ENCODE measurements around the gene FAXDC2.

Gene FAXDC2

DNA sequence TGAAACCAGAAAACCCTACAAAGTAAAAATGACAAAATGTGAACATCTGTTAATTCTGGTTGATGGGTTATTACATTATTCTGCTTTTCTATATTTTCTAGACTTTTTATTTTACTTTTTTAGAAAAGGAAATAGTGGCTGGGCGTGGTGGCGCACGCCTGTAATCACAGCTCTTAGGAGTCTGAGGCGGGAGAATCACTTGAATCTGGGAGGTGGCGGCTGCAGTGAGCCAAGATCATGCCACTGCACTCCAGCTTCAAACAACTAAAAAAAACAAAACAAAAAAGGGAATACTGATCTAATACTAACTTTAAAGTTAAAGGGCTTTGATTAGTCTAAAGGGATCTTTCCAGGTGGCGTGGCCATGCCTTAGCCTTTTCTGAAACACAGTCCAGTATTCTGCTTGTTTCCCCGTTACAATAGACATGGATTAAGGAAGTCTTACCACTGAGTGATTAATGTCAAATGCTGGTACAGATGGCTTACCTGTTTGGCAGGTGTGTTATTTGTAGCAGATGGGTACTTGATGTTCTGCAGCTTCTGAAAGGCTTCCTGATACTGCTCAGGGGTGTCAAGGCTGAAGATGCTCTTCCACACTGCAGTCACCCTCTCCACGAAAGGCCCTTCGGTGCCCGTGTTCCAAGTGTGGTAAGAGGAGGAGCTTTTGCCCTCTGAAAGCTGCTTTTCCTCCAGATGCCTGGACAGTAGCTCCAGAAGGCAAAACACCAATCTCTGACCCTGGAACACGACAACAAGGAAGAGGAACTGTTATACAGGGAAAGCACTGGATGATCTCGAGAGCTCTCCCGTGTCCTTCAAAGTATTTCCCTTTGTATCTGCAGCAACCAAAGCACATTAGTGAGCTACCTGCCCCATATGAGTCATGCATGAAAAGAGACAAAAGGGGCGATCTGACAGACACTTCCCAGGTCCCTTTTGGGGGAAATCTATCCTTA is 45.5 kb upstream of the FAXDC2 start:
- Histone ChIP-seq H3K27me3 (no peaks in the 10 kb centered on the region), H3K4me1 (no peaks in the 10 kb centered on the region), H3K4me3 (no peak overlapping the region), H3K36me3 (peaks cover 73 to 100% (median 93%) of the 10 kb centered on the region in 3 donors), H3K27ac (no peak overlapping the region), H3K9me3 (no peaks in the 10 kb centered on the region)
- intact Hi-C loops (cut with DNase I; ENCODE audit: low total_unique reads): no loop called here
- TF ChIP-seq, protein P1, sequence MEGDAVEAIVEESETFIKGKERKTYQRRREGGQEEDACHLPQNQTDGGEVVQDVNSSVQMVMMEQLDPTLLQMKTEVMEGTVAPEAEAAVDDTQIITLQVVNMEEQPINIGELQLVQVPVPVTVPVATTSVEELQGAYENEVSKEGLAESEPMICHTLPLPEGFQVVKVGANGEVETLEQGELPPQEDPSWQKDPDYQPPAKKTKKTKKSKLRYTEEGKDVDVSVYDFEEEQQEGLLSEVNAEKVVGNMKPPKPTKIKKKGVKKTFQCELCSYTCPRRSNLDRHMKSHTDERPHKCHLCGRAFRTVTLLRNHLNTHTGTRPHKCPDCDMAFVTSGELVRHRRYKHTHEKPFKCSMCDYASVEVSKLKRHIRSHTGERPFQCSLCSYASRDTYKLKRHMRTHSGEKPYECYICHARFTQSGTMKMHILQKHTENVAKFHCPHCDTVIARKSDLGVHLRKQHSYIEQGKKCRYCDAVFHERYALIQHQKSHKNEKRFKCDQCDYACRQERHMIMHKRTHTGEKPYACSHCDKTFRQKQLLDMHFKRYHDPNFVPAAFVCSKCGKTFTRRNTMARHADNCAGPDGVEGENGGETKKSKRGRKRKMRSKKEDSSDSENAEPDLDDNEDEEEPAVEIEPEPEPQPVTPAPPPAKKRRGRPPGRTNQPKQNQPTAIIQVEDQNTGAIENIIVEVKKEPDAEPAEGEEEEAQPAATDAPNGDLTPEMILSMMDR (IDR thresholded peaks at IDR 0.05): no peak
- no peak for DNase-seq

DNA sequence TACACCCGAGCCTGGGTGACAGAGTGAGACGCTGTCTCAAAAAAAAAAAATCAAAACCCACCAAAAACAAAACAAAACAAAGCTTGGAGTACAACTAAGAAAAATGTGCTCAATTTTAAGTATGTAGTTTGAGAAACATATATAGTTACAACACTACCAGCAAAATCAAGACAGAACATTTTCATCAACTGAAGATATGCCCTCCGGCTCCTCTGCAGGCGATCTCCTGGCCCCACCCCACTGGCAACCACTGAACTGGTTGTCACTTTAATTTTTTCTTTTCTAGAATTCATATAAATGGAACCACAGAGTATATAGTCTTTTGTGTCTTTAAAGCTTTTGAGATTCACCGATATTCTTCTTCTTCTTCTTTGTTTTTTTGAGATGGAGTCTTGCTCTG is 43.0 kb upstream of the FAXDC2 start:
- H3K4me3 ChIP-seq: no peak overlapping the region

DNA sequence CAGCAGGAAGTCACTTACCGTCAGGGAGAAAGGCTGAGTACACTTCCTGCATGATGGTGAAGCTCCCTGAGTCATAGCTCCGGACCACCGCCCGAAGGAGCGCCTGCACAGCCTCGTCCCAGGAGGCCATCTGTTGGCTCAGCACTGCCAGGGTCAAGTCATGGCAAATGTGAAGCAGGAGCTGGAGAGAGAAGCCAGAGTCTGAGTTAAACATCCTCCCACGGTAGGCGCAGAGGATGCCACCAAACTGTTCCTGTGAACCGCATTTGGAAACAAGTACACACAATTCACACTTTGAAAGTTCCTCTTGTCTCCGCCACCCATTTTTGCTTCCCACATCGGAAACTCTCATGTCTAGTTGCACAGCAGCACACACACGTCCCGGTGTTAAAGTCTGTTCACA is 42.0 kb upstream of the FAXDC2 start:
- Histone ChIP-seq H3K36me3 (peaks cover 90 to 100% (median 93%) of the 10 kb centered on the region in 3 donors), H3K9me3 (no peaks in the 10 kb centered on the region), H3K4me1 (no peaks in the 10 kb centered on the region), H3K4me3 (no peak overlapping the region), H3K27ac (no peak overlapping the region), H3K27me3 (no peaks in the 10 kb centered on the region)
- intact Hi-C loops (cut with DNase I; ENCODE audit: low total_unique reads): no loop called here
- TF ChIP-seq, protein P1 (IDR thresholded peaks at IDR 0.05): no peak
- no peak for DNase-seq

More for the DNA sequence above, 43.0 kb upstream of the FAXDC2 start:
- intact Hi-C loops (cut with DNase I; ENCODE audit: low total_unique reads): no loop called here
- peaks cover 89 to 100% (median 93%) of the 10 kb centered on the region in 3 donors for H3K36me3 ChIP-seq
- H3K4me1 ChIP-seq: no peaks in the 10 kb centered on the region
- H3K9me3 ChIP-seq: no peaks in the 10 kb centered on the region
- no peak overlapping the region for H3K27ac ChIP-seq
- no peak for DNase-seq
- H3K27me3 ChIP-seq: no peaks in the 10 kb centered on the region
- TF ChIP-seq, protein P1 (IDR thresholded peaks at IDR 0.05): no peak

DNA sequence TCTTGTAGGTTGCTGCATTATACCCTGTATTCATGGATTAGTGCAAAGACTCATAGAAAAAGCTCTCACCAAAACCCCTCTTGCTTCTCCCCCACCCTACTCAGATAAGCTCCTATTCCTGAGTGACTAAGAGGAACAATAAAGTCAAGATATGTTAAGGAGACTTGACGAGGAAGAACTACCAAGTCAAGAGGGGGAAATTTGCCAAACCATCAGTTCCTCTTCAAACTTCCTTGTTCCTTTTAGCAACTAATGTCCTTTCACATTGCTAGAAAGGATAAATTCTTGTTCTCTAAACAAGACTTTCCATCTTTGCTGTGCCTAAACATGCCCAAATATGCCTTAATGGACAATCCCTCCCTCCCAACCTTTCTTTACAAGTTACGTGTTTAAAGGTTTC is 35.0 kb upstream of the FAXDC2 start:
- intact Hi-C loops (cut with DNase I; ENCODE audit: low total_unique reads): no loop called here
- peaks cover 60 to 84% (median 70%) of the 10 kb centered on the region in 3 donors for H3K36me3 ChIP-seq
- no peak for DNase-seq
- H3K4me1 ChIP-seq: no peaks in the 10 kb centered on the region
- H3K4me3 ChIP-seq: no peak overlapping the region
- peaks cover 0 to 25% (median 20%) of the 10 kb centered on the region in 3 donors for H3K9me3 ChIP-seq
- no peak overlapping the region for H3K27ac ChIP-seq
- TF ChIP-seq, protein P1 (IDR thresholded peaks at IDR 0.05): no peak
- H3K27me3 ChIP-seq: no peaks in the 10 kb centered on the region

DNA sequence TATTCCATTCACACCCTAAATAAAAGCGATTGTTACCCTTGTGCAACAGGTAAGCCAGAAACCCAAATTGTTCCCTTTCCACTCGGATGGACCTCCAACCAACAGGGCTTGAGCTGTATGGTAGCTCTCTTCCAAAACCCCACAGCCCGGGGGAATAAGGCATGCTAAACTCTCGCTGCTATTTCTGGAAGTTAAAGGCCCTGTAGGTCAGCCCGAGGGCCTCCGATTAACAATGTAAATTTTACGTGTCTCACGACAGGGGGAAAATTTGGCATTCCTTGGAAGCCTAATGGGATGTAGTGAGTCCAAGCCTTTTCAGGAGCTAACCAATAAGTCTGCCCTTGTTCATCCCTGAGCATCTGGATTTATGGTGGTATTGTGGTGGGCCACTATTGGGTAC is 34.0 kb upstream of the FAXDC2 start:
- Histone ChIP-seq H3K9me3 (peaks cover 0 to 29% (median 20%) of the 10 kb centered on the region in 3 donors), H3K27ac (no peak overlapping the region), H3K36me3 (peaks cover 51 to 78% (median 64%) of the 10 kb centered on the region in 3 donors), H3K4me1 (no peaks in the 10 kb centered on the region), H3K4me3 (no peak overlapping the region), H3K27me3 (no peaks in the 10 kb centered on the region)
- DNase-seq: no peak
- intact Hi-C loops (cut with DNase I; ENCODE audit: low total_unique reads): no loop called here
- TF ChIP-seq, protein P1 (IDR thresholded peaks at IDR 0.05): no peak
